ENCODE measurements around the gene CCDC187.

CCDC187 gene

GRCh38 chr9:136222906-136223285, 81.0 kb downstream of the CCDC187 start:
- no peak for DNase-seq

- no peak for DNase-seq
Measured at GRCh38 chr9:136222166-136222905, 81.6 kb downstream of the CCDC187 start.

DNA sequence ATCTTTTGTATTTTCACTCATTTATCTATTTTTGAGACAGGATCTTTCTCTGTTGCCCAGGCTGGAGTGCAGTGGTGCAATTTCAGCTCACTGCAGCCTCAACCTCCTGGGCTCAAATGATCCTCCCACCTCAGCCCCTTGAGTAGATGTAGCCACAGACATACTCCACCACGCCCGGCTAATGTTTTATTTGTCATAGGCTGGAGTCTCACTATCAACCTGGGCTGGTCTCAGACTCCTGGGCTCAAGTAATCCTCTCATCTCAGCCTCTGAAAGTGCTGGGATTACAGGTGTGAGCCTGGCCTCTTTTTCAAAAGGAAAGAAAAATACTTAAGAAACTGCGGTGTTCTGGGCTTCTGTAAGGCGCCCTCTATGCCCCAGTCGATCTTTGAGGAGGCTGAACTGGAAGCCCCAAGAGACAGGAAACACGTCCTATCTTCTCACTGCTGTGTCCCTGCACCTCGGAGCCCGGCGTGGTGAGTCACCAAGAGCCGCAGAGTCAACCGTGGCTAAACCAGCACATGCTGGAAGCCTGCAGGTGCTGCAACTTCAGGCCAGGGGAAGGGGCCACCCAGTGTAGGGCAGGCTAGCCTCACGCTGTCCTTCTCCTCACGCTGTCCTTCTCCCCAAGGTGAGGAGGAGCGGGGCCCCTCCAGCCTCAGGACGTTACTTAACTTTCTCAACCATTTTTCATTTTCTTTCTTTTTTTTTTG, 83.7 kb downstream of the CCDC187 start:
- no peak for DNase-seq

- DNase-seq: no peak
Measured at GRCh38 chr9:136219276-136219675, 84.6 kb downstream of the CCDC187 start.

GRCh38 chr9:136218673-136219072, 85.2 kb downstream of the CCDC187 start:
- DNase-seq: no peak

DNA sequence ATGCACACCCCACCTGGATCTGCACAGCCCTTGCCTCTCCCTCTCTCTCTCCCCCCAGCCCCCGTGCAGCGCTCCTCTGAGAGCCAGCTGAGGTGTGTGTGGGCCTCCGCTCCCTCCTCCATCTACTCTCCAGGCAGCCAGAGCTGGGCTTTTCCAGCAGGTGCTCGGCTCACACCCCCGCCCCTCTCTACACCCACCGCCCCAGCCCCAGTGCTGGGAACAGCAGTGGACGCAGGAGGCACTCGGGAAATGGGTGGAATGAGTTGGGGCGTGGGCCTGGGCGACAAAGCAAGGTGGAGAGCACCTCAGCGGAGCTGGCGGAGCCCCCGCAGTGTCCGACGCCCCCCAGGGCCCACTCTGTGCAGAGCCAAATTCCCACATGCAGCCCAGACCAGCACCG, 85.6 kb downstream of the CCDC187 start:
- no peak for DNase-seq

DNA sequence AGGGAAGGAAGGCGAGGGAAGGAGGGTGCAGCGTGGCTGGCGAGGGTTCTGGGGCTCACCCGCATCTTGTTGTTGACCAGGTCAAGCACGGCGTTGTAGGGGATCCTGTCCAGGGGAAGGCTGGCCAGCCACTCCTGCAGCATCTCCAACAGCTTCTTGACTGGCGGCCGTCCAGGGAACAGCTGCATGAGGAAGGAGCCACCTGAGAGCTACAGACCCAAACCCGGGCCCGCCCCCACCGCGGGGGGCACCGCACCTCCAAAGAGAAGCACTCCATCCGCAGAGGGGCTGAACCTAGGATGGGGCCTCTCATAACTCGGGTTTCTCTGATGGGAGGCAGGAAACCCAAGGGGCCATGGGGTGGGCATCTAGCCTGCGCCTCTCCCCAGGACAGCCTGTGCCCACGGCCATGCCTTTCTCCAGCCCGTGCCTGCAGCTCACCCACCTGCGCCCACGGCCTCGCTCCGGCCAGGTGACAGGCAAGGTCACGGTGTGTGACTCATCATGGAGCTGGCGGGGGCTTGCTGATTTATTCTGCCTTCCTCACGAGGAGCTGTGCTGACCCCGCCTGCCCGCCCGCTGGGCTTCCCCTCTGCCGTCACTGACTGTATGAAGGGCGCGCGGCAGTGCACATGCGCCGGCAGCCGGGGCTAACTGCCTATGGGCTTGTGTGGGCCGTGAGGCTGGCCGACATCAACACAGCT, 87.2 kb downstream of the CCDC187 start:
- no peak for DNase-seq

DNA sequence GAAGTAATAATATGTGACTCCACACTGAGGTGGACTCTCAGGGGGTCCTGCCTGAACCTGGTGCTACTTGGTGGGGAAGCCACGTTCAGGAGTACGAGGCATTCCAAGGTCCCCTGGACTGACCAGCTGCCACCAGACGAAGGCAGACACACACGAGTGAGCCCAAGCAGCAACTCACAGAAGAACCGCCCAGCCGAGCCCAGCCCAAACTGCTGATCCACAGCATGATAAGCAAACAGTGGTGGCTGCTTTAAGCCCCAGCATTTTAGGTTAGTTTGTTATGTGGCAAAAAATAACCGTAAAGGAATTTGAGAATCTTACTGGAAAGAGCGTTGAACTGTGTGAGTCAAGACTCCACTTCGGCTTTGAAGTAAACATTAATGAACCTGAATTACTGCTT, 90.2 kb downstream of the CCDC187 start:
- DNase-seq: no peak

DNA sequence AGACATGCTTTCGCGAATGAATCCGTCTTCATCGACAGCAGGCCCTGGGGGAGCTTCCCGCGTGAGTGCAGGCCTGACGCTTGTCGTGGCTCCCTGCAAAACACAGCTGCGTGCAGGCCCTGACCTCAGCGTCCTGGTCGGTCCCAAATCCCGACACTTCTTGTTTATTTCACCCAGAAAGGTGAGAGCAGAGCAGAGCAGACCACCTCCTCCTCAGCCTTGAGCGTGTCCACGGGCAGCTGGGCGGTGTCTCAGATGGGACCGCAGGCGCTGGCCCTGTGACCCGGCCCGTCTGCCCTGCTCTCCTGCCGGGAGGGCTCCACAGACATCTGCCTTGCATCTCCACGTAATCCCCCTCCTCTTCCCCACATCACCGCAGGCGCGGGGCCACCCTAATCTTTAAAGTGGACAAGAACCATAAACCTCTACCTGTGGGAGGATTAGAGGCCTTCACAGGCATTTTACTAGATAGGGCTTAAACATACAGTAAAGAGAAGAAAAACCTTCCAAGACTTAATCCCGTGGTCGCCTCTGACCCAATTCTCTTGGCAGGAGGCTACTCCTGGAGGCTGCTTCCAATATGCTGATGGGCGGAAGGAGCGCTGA, 91.4 kb downstream of the CCDC187 start:
- no peak for DNase-seq

GRCh38 chr9:136211441-136212344, 92.2 kb downstream of the CCDC187 start:
- DNase-seq: no peak

DNA sequence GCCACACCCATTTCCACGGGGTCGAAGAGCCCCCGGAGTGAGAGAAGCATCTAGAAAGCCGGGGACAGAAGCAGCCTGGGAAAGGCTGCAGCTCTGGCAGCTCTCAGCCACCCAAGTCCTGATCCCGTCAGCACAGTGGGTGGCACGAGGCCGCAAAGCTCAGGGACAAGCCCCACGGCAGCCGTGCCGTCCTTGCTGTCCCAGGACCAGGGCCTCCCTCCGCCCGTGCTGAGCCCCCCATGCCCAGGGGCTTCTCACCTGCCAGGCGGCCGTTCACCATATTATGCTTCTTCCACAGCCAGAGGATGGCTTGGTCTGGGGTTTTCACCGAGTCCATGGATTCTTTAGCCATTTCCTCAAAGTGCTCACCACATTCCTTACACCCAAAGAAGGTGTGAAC, 92.9 kb downstream of the CCDC187 start:
- DNase-seq: no peak

DNA sequence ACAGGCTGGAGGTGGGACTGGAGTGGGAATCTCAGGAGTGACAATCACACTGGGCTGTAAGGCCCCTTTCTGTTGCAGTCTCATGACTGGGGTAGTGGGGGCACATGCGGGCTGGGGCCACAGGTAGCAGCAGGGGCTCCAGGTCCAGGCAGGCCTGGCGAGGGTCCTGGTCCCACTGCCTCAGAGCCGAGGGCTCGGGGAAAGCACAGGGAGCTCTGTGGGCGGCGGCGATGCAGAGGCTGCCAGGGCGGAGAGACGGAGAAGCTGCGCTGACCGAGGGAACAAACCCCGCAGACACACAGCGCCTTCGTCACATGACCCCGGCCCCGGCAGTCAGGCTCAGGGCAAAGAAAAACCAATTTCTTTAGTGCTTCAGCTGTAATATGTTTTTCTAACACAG, 93.6 kb downstream of the CCDC187 start:
- no peak for DNase-seq

- DNase-seq: no peak
Measured at GRCh38 chr9:136209786-136210185, 94.1 kb downstream of the CCDC187 start.

DNA sequence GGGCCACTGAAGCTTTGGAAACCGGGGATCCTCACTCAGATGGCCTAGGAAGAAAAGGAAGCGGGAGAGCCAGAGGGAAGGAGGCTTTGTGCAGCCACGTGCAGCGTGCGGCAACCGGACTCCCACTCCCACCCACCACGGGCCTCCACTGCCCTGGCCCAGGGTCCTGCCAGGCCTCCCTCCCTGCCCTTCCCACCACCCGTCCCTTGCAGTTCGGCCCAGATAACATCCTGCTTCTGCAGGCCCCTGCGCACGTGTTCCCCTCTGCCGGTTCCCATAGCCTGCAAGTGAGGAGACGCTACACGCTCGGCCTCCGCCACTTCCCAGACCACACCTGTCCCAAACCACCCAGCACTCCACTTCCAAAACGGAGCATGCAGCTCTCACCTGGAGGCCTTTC, 94.7 kb downstream of the CCDC187 start:
- DNase-seq: no peak

DNA sequence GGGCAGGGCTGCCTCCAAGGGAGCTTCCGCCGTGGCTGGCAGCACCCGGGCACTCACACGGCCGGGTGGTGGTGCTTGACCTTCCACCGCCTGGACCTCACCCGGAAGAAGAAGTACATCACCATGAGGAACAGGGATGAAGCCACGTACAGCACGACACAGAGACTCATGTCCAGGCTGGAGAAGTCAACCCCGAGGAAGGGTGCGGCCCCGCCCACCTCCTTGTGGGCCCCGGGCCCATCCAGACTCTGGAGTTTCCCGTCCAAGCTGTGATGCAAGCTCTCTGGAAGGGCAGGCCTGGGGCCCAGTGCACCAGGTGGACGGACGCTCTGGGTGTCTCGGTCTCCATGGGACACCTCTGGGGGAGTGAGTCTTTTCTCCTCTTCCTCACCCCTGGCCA, 95.2 kb downstream of the CCDC187 start:
- DNase-seq: no peak

DNA sequence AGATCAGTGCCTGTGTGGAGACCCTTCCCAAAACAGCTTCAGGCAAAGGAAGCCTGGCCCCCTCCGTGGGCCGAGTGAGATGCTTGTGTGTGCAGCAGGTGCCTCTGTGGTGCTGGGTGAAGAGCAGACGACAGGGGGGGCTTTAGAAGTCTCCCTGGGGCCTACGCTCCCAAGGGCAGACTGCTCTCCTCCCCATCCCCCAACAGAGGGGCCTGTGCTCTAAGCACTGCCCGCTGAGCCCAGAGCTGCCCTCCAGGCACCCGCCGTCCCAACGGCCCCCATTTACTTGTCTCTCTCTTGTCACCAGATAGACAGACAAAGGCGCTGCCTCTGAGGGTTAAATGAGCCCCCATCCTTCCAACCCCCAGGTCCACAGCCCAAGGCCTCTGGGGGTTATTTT, 96.3 kb downstream of the CCDC187 start:
- DNase-seq: no peak

DNA sequence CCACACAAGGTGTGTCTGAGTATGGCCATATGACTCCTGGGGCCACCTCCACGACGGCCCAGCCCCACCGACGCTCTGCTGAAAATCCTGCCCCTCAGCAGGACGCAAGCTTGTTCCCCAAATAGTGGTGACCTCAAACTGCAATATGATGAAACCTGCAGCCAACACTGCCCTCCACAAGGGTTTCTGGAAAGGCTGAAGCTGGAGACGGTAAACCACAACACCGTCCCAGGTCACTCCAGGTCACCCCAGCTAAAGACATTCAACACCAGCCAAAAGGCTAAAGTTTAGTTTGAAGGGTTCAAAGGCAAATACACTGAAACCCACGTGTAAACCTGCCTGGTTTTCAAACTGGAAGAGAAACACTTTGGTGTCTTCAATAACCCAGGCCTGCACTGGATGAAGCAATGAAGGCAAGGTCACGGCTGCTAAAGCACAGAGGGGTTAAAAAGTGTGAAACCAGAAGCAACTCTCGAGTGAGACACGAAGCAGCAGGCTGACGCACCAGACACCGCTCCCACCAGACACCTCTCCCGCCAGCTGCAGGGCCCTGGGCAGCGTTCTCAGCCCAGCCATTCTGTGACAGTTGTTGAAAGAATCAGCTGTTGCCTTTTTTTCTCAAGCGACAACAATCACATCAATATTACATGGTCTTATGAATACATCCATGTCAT, 97.2 kb downstream of the CCDC187 start:
- DNase-seq: no peak

DNA sequence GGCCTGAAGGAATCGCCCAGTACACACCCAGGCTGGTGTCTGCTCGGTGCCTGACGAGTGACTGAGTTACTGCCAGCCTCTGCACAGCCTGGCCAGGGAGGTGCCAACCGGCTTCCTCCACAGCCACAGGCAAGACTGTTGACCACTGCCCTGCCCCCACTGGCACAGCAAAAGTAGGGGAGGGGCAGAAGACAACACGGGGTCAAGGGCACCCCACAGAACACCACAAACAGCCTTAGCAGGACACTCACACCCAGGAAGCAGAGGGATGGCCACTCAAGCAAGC, 98.2 kb downstream of the CCDC187 start:
- DNase-seq: no peak

GRCh38 chr9:136204838-136205706, 98.8 kb downstream of the CCDC187 start, which contains the start of gene LHX3:
LHX3 (minus strand) TSS chr9:136205128; CDS start chr9:136205012, 116 bp downstream.
- DNase-seq: no peak

DNA sequence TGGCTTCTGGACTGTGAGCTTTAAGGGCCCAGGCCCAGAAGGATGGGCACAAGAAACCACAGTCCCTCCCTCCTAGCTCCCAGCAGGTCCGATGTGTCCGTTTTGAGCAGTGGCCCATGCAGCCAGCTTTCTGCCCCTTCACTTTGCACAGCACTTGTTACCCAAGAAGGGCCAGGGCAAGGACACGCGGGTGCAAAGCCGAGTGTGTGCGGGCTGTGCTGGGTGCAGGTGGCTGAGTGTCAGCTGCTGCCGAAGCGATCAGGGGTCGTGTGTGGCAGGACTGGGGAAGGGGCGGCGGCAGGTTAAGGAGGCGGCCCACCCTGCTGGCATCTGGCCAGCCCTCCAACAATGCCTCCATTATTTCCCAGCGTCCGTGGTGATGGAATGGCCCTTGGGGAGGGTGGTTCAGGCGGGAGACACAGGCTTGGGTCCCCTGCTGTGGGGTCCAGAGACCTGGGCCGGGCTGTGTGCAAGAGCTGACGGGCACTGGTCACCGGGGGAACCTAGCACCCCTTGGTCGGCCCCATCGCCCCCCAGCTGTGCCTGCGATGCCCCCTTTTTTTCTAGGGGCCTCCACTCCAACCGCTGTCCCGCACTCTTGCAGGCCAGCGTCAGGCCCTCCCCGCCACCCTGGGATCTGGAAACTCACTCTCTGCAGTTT, 99.6 kb downstream of the CCDC187 start:
- DNase-seq: no peak
